Nephron (organoid): ENCODE results near the gene SGCE.
"Not testable (repeated sequence)": the region's sequence is repeated elsewhere in the genome, so short reads cannot be mapped to it uniquely, and the experiment has no call there.

Source experiments
- H3K27ac Mint-ChIP-seq, 3 experiments: 2 replicates each; pipeline ENCODE4 v1.8.0; 2020; ENCODE audit warnings: mixed read lengths in 3 of 3, mild to moderate bottlenecking in 2 of 3, moderate library complexity in 1 of 3
- H3K27me3 Mint-ChIP-seq: 2 replicates; pipeline ENCODE4 v1.8.0; 2021; ENCODE audit warnings: low read depth, mild to moderate bottlenecking, moderate library complexity, mixed read lengths
- H3K36me3 Mint-ChIP-seq: 2 replicates; pipeline ENCODE4 v1.8.0; 2020; ENCODE audit warnings: low read depth, mixed read lengths
- H3K4me1 Mint-ChIP-seq: 2 replicates; pipeline ENCODE4 v1.8.0; 2020; ENCODE audit warnings: mixed read lengths
- H3K4me3 Mint-ChIP-seq, 3 experiments: 2 replicates each; pipeline ENCODE4 v1.8.0; 2020; ENCODE audit warnings: mild to moderate bottlenecking in 3 of 3, mixed read lengths in 3 of 3, moderate library complexity in 2 of 3
- H3K9me3 Mint-ChIP-seq: 2 replicates; pipeline ENCODE4 v1.8.0; 2020; ENCODE audit warnings: mixed read lengths
- TF ChIP-seq, protein P1 (sequence below), 3 experiments: fragments of 200-600 bp; sonication (generic); IDR thresholded peaks; one replicate each; pipeline ENCODE4 v1.5.0; 2021; ENCODE audit warnings: antibody characterized with exemption in 3 of 3; ENCODE audit not compliant: unreplicated experiment in 3 of 3

The SGCE gene, protein sequence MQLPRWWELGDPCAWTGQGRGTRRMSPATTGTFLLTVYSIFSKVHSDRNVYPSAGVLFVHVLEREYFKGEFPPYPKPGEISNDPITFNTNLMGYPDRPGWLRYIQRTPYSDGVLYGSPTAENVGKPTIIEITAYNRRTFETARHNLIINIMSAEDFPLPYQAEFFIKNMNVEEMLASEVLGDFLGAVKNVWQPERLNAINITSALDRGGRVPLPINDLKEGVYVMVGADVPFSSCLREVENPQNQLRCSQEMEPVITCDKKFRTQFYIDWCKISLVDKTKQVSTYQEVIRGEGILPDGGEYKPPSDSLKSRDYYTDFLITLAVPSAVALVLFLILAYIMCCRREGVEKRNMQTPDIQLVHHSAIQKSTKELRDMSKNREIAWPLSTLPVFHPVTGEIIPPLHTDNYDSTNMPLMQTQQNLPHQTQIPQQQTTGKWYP

DNA sequence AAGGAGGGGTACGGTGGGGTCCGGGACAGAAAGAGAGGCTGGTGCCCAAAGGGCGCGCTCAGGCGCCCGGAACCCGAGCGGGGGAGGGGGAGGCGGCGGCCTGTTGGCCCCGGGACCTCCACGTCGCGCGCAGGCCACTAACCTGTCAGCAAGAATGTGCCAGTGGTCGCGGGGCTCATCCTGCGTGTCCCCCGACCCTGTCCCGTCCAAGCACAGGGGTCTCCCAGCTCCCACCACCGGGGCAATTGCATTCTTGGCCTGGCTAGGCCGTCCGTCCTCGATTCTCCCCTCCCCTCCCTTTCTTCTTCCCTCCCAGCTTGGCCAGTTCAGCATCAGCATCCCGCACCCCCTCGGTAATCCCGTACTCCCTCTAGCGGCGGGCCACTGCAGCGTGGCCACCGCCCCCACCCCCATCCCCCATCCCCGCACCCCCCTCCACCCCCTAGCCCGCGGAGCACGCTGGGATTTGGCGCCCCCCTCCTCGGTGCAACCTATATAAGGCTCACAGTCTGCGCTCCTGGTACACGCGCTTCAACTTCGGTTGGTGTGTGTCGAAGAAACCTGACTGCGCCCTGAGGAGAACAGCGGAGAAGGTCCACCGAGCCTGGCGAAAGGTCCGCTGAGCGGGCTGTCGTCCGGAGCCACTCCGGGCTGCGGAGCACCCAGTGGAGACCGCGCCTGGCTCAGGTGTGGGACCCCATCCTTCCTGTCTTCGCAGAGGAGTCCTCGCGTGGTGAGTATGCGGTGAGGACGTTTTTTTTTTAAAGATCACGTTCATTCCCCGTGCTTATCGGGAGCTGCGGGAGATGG lies at the start of gene SGCE:
Gene SGCE, minus strand, starts transcription at position 286 of the 810 bp plus-strand sequence. Its CDS starts 35 bp downstream, at position 251.
- Mint-ChIP-seq H3K27me3 (peaks cover 5% of the 10 kb centered on the region), H3K9me3 (peaks cover 2% of the 10 kb centered on the region), H3K4me1 (peaks cover 24% of the 10 kb centered on the region), H3K36me3 (peaks cover 4% of the 10 kb centered on the region), H3K4me3 (peak within 1 kb of the TSS; percentile 88 to 93 (median 90)), H3K27ac (peak within 1 kb of the TSS; percentile 81 to 96 (median 91))
- TF ChIP-seq, protein P1, sequence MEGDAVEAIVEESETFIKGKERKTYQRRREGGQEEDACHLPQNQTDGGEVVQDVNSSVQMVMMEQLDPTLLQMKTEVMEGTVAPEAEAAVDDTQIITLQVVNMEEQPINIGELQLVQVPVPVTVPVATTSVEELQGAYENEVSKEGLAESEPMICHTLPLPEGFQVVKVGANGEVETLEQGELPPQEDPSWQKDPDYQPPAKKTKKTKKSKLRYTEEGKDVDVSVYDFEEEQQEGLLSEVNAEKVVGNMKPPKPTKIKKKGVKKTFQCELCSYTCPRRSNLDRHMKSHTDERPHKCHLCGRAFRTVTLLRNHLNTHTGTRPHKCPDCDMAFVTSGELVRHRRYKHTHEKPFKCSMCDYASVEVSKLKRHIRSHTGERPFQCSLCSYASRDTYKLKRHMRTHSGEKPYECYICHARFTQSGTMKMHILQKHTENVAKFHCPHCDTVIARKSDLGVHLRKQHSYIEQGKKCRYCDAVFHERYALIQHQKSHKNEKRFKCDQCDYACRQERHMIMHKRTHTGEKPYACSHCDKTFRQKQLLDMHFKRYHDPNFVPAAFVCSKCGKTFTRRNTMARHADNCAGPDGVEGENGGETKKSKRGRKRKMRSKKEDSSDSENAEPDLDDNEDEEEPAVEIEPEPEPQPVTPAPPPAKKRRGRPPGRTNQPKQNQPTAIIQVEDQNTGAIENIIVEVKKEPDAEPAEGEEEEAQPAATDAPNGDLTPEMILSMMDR (IDR thresholded peaks at IDR 0.05; ENCODE audit: unreplicated experiment in 3 of 3) = peak; percentile 55 to 66 (median 56)

DNA sequence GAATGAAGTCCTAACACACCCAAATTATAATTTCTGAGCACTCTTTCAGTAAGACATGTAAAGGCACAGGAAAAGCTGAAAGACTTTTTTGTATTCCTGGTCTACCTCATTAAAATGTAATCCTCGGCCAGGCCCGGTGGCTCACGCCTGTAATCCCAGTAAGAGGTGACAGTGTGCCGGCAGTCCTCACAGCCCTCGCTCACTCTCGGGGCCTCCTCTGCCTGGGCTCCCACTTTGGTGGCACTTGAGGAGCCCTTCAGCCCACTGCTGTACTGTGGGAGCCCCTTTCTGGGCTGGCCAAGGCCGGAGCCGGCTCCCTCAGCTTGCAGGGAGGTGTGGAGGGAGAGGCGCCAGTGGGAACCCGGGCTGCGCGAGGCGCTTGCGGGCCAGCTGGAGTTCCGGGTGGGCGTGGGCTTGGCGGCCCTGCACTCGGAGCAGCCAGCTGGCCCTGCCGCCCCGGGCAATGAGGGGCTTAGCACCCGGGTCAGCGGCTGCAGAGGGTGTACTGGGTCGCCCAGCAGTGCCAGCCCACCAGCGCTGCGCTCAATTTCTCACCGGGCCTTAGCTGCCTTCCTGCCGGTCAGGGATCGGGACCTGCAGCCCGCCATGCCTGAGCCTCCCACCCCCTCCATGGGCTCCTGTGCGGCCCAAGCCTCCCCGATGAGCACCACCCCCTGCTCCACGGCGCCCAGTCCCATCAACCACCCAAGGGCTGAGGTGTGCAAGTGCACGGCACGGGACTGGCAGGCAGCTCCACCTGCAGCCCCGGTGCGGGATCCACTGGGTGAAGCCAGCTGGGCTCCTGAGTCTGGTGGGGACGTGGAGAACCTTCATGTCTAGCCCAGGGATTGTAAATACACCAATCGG lies 49.5 kb upstream of the SGCE start:
- H3K36me3 Mint-ChIP-seq, H3K27me3 Mint-ChIP-seq, H3K4me3 Mint-ChIP-seq, H3K9me3 Mint-ChIP-seq: not testable (repeated sequence)
- H3K4me1 Mint-ChIP-seq = peaks cover 19% of the 10 kb centered on the region
- peak overlapping the region; percentile 19 to 56 (median 51) for H3K27ac Mint-ChIP-seq

DNA sequence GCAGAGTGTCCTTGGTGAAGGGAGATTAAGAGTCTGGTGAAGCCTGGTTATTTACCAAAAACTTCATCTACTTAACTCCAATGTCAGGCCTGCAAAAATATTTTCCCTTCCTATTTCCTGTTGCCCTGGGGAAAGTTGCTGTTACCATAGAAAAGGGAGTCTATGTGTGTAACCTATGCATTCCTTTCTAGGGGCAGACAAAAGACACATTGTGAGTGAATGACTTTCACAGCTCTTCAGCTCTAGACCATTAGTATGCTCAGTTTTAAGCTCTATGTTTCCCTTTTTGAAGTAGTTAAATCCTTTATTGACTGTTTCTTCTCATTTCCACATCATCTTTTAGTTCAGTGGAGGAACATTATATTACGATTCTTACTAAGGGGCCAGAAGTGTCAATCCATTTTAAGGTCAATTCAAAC lies 45.6 kb upstream of the SGCE start:
- peaks cover 26% of the 10 kb centered on the region for H3K4me1 Mint-ChIP-seq

DNA sequence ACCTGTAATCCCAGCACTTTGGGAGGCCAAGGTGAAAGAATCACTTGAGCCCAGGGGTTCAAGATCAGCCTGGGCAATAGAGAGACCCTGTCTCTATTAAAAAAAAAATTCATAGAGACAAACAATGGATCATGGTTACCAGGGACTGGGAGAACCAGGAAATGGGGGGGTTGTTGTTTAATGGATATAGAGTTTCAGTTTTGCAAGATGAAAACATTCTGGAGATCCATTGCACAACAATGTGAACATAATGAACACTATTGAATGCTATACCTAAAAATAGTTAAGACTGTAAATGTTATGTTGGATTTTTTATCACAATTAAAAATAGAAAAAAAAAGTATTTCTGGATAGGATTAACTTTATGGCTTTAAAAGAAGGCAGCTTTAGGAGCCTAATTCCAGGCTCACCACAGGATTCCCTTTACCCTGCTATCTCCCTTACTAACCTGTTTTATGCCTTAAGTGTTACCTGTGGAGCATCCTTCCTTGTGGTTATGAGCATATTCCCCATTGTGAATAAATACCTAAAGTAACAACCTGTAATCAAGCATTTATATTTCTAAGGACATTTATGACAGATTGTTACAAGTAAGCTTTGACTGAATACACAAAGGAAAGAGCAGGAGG lies 45.1 kb upstream of the SGCE start:
- no peak overlapping the region for H3K4me3 Mint-ChIP-seq
- TF ChIP-seq, protein P1 (IDR thresholded peaks at IDR 0.05; ENCODE audit: unreplicated experiment in 3 of 3) = no peak
- peak overlapping the region; percentile 72 to 89 (median 73) for H3K27ac Mint-ChIP-seq
- H3K4me1 Mint-ChIP-seq = peaks cover 27% of the 10 kb centered on the region
- no peaks in the 10 kb centered on the region for H3K36me3 Mint-ChIP-seq
- H3K9me3 Mint-ChIP-seq = peaks cover 2% of the 10 kb centered on the region
- no peaks in the 10 kb centered on the region for H3K27me3 Mint-ChIP-seq

More for the DNA sequence above, 45.6 kb upstream of the SGCE start:
- peaks cover 2% of the 10 kb centered on the region for H3K9me3 Mint-ChIP-seq
- H3K27me3 Mint-ChIP-seq = no peaks in the 10 kb centered on the region
- H3K4me3 Mint-ChIP-seq = no peak overlapping the region
- TF ChIP-seq, protein P1 (IDR thresholded peaks at IDR 0.05; ENCODE audit: unreplicated experiment in 3 of 3) = no peak
- no peaks in the 10 kb centered on the region for H3K36me3 Mint-ChIP-seq
- H3K27ac Mint-ChIP-seq = peak overlapping the region; percentile 72 to 89 (median 73)

GRCh38 chr7:94698275-94698674 lies 42.3 kb upstream of the SGCE start:
- Mint-ChIP-seq H3K4me1 (peaks cover 27% of the 10 kb centered on the region), H3K36me3 (no peaks in the 10 kb centered on the region), H3K27me3 (no peaks in the 10 kb centered on the region), H3K4me3 (no peak overlapping the region), H3K27ac (peak overlapping the region; percentile 83 to 93 (median 87)), H3K9me3 (peaks cover 2% of the 10 kb centered on the region)
- TF ChIP-seq, protein P1 (IDR thresholded peaks at IDR 0.05; ENCODE audit: unreplicated experiment in 3 of 3) = no peak
